Progenitor cell of endocrine pancreas (in vitro differentiated cells): ENCODE results near the gene NUP62CL. TPM values are rescaled to one million over a fixed set of nuclear protein-coding genes. Genes with fewer than 3 reads are reported as not detected.
A peak's percentile ranks its signal among the peaks of the same experiment; 100 is the strongest.

Experiments used
- DNase-seq: peaks from one replicate; pipeline ENCODE4 v3.0.0; 2021; ENCODE audit warnings: low spot score; ENCODE audit not compliant: unreplicated experiment
- H3K27ac Mint-ChIP-seq: 2 replicates; pipeline ENCODE4 v1.8.0; 2021; ENCODE audit warnings: mild to moderate bottlenecking, moderate library complexity, mixed read lengths
- H3K27me3 Mint-ChIP-seq: 2 replicates; pipeline ENCODE4 v1.8.0; 2021; ENCODE audit warnings: mixed read lengths
- H3K36me3 Mint-ChIP-seq: 2 replicates; pipeline ENCODE4 v1.8.0; 2022; ENCODE audit warnings: mixed read lengths; ENCODE audit not compliant: insufficient read depth
- H3K4me1 Mint-ChIP-seq: 2 replicates; pipeline ENCODE4 v1.8.0; 2021; ENCODE audit warnings: low read depth, mixed read lengths
- H3K4me3 Mint-ChIP-seq: 2 replicates; pipeline ENCODE4 v1.8.0; 2021; ENCODE audit warnings: low read depth, mild to moderate bottlenecking, moderate library complexity, mixed read lengths
- H3K9me3 Mint-ChIP-seq: 2 replicates; pipeline ENCODE4 v1.8.0; 2021; ENCODE audit warnings: low read depth, mixed read lengths
- long read RNA-seq: library from polyadenylated mRNA; unstranded; transcript quantifications from one replicate; pipeline ENCODE4 v2.0.0, GENCODE V29; 2020
- total RNA-seq: library from RNA; stranded (reverse); gene quantifications from 2 replicates; pipeline ENCODE4 v1.2.1, GENCODE V29; 2021
- TF ChIP-seq, protein P1 (sequence below): fragments of 200-600 bp; sonication (generic); IDR thresholded peaks from one replicate; pipeline ENCODE4 v1.5.0; 2021; ENCODE audit warnings: antibody characterized with exemption, mild to moderate bottlenecking; ENCODE audit not compliant: unreplicated experiment

The NUP62CL gene, protein sequence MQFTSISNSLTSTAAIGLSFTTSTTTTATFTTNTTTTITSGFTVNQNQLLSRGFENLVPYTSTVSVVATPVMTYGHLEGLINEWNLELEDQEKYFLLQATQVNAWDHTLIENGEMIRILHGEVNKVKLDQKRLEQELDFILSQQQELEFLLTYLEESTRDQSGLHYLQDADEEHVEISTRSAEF
- total RNA-seq: 16.0 and 16.4 TPM in 2 replicates
- long read RNA-seq, partial matches to known transcripts: 0 of 18 reads
- long read RNA-seq, other reads (novel, unspliced or antisense): 15 of 18 reads

DNA sequence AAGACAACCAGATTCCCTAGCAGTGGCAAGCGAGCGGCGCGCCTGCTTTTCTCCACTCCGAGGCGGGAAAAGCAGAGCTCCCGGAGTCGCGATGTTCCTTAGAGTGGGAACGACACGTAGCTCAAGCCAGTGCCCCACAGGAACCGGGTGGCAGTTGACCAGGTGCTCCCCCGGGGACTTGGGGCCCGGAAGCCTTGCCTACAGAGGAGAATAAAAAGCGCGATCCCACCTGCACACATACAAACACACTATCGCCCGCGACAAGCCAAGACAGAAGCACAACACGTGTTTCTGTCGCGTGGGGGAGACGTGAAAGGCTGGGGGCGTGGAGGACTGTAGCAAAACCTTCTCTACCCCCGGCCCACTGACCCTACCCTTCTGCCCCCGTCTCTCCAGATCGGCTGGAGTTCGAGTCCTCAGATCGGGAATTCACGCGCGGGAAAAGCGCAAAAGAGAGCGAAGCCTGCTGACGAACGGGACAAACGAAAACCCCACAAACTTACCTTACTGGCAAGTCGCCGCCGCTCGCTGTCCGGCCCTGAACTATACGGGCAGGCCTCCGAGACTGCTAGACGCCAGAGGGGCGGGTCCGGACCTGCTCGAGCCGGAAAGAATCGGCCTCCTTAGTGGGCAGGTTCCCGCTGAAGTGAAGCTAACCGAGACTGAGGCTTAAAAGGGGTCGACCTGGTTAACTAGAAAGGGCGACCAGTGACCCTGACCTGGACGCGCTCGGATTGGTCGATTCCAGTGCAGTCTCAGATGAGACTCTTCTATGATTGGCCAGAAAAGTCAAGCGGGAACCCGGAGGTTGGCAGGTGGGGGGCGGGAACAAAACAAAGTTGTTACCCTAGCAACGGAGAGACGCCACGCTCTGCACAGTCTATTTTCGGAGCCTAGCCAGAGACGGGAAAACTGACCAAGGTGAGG, at the start of gene NUP62CL, which contains the start of gene DNAAF6:
TSS of gene NUP62CL (minus strand) at position 664 of the 927 bp plus-strand sequence. CDS start 31,287 bp downstream, outside the sequence.
TSS of gene DNAAF6 (plus strand) at position 842 of the 927 bp plus-strand sequence. CDS start 6,265 bp downstream, outside the sequence.
- Mint-ChIP-seq H3K4me3 (peak within 1 kb of the TSS; percentile 93), H3K36me3 (no peaks in the 10 kb centered on the region), H3K9me3 (peaks cover 10% of the 10 kb centered on the region), H3K27me3 (no peaks in the 10 kb centered on the region), H3K27ac (peak within 1 kb of the TSS; percentile 98), H3K4me1 (peaks cover 4% of the 10 kb centered on the region)
- DNase-seq: peak; percentile 65
- TF ChIP-seq, protein P1, sequence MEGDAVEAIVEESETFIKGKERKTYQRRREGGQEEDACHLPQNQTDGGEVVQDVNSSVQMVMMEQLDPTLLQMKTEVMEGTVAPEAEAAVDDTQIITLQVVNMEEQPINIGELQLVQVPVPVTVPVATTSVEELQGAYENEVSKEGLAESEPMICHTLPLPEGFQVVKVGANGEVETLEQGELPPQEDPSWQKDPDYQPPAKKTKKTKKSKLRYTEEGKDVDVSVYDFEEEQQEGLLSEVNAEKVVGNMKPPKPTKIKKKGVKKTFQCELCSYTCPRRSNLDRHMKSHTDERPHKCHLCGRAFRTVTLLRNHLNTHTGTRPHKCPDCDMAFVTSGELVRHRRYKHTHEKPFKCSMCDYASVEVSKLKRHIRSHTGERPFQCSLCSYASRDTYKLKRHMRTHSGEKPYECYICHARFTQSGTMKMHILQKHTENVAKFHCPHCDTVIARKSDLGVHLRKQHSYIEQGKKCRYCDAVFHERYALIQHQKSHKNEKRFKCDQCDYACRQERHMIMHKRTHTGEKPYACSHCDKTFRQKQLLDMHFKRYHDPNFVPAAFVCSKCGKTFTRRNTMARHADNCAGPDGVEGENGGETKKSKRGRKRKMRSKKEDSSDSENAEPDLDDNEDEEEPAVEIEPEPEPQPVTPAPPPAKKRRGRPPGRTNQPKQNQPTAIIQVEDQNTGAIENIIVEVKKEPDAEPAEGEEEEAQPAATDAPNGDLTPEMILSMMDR: no peak

DNA sequence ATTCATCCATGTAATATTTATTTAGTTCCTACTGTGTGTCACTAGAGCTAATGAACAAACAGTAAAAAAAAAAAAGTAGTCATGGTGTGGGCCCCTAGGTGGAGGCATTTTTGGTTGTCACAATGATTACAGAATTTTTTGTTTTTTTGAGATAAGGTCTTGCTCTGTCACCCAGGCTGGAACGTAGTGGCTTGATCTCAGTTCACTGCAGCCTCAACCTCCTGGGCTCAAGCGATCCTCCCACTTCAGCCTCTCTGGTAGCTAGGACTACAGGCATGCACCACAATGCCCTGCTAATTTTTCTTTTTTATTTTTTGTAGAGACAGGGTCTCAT, 22.2 kb upstream of the NUP62CL start:
- no peak overlapping the region for H3K27ac Mint-ChIP-seq
- H3K4me3 Mint-ChIP-seq: no peak overlapping the region
- TF ChIP-seq, protein P1: no peak
- H3K9me3 Mint-ChIP-seq: peaks cover 13% of the 10 kb centered on the region
- H3K36me3 Mint-ChIP-seq: no peaks in the 10 kb centered on the region
- H3K4me1 Mint-ChIP-seq: no peaks in the 10 kb centered on the region
- DNase-seq: no peak
- H3K27me3 Mint-ChIP-seq: no peaks in the 10 kb centered on the region

DNA sequence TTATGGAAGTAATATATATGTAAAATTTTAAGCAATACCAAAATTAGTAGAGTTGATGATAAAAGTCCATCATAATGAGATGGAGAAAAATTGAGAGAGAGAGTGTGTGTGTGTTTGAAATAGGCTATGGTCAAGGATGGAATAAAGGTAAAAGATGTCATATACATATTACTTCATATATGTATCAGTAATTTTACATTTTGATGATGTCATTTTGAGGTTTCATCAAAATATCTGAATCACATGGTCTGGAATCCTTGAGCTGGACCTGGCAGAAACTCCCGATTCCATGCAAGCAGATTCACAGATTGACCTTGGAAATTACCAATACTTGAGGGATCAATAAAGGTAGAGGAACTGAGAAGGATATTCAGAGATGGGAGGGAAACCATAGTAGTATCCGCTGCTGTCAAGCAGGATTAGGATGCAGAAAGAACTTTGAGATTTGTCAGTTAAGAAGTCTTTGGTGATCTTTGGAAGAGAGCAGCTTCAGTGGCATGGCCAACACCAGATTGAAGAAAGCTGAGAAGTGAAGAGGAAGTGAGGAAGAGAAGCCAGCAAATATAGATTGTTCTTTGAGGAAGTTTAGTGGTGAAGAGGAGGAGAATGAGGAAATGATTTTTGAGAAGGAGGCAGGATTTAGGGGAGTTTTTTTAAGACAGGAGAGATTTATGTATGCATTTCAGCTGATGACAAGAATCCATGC, 21.7 kb upstream of the NUP62CL start:
- no peak overlapping the region for H3K27ac Mint-ChIP-seq
- H3K27me3 Mint-ChIP-seq: no peaks in the 10 kb centered on the region
- H3K36me3 Mint-ChIP-seq: no peaks in the 10 kb centered on the region
- peaks cover 11% of the 10 kb centered on the region for H3K9me3 Mint-ChIP-seq
- H3K4me1 Mint-ChIP-seq: no peaks in the 10 kb centered on the region
- TF ChIP-seq, protein P1: no peak
- DNase-seq: no peak
- no peak overlapping the region for H3K4me3 Mint-ChIP-seq

DNA sequence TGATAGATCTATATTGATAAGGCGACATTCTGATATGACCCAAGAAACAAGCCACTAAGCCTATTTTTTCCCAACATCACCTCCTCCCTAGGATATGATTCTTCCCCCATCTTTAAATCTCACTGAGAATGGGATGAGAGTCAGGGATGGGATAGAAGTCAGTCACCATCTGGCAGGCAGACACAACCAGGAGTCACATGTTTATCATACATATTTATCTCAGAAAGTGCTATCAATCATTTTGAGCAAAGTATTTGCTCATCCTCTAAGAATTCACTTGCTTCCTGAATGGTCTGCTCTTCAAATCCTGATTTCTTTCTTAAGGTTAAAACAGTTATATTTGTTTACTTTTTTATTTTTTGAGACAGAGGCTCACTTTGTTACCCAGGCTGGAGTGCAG, 20.5 kb upstream of the NUP62CL start:
- no peak for DNase-seq
- H3K4me3 Mint-ChIP-seq: no peak overlapping the region
- no peak overlapping the region for H3K27ac Mint-ChIP-seq
- H3K27me3 Mint-ChIP-seq: no peaks in the 10 kb centered on the region
- TF ChIP-seq, protein P1: no peak
- peaks cover 8% of the 10 kb centered on the region for H3K9me3 Mint-ChIP-seq
- H3K4me1 Mint-ChIP-seq: no peaks in the 10 kb centered on the region
- no peaks in the 10 kb centered on the region for H3K36me3 Mint-ChIP-seq

DNA sequence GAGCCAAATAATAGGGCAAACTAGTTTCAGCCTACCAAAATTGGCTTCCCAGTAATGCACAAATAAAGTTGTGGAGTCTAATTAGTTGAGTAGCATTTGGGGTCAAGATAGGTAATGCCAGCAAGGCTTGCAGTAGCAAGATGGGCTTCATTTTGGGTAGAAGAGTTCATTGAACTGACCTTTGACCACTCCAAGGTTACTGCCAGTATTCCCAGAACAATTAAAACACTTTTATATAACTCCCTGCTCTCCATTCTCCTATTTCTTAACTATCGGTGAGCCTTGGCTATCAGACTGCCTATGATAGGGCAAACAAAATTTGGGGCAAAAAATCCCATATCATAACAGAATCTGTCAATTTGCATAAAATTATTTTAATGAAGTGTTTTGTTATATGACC, 7.2 kb upstream of the NUP62CL start:
- Mint-ChIP-seq H3K27ac (no peak overlapping the region), H3K9me3 (no peaks in the 10 kb centered on the region), H3K36me3 (no peaks in the 10 kb centered on the region), H3K4me1 (no peaks in the 10 kb centered on the region), H3K27me3 (no peaks in the 10 kb centered on the region), H3K4me3 (no peak overlapping the region)
- DNase-seq: no peak
- TF ChIP-seq, protein P1: no peak
